GM12878 (cell line): ENCODE measurements around the gene LY6G6D. TPM values are rescaled to one million over a fixed set of nuclear protein-coding genes. Genes with fewer than 3 reads are reported as not detected.

ENCODE experiments used
- ATAC-seq: fragments of 200-7000 bp; cut with Tn5 transposase; 3 replicates; pipeline ENCODE4 v1.9.1; 2020; ENCODE audit warnings: mild to moderate bottlenecking, moderate library complexity
- BruUV-seq: library from RNA; stranded (reverse); fragments of 400-500 nt; replicated peaks from 2 replicates; lab custom pipeline; 2021; lab: Mats Ljungman, UMichigan
- CTCF ChIA-PET: fragments of 300-600 bp; sonication (Branson Sonifier 250); formaldehyde crosslinking; extraction: SDS; loops from one replicate; lab custom pipeline; 2021; ENCODE audit warnings: inconsistent platforms; lab: Yijun Ruan, JAX
- POLR2A ChIA-PET: fragments of 350-600 bp; formaldehyde crosslinking; extraction: SDS; loops from one replicate; lab custom pipeline; 2021; ENCODE audit warnings: inconsistent platforms; lab: Charles Lee
- RAD21 ChIA-PET: fragments of 300-600 bp; sonication (Branson Sonifier 250); formaldehyde crosslinking; loops from one replicate; lab custom pipeline; 2023; ENCODE audit warnings: antibody characterized with exemption; ENCODE audit not compliant: unreplicated experiment; lab: Charles Lee
- SMC1A ChIA-PET: fragments of 300-600 bp; sonication (Branson Sonifier 250); formaldehyde crosslinking; loops from one replicate; lab custom pipeline; 2023; ENCODE audit not compliant: unreplicated experiment, uncharacterized antibody; lab: Charles Lee
- DNase-seq: peaks from one replicate; pipeline ENCODE4 v3.0.0-alpha.2; 2011; ENCODE audit warnings: low read depth, low spot score
- FAIRE-seq: peaks from 3 replicates; lab custom pipeline; 2011; peaks lifted over from hg19 to GRCh38; lab: Jason Lieb, UNC
- H2AFZ ChIP-seq: 2 replicates; pipeline ENCODE4 v1.6.0; 2011; ENCODE audit warnings: low read depth, low read length, control low read depth; ENCODE audit not compliant: control insufficient read depth
- H3K27ac ChIP-seq: 2 replicates; pipeline ENCODE4 v1.5.1; 2011; ENCODE audit warnings: control low read depth; ENCODE audit not compliant: control insufficient read depth, insufficient read depth
- H3K27me3 ChIP-seq, 2 experiments: replicated peaks in 1 of 2; 2 replicates each; pipeline versions ENCODE4 v1.6.0 to v1.6.1; 2011; ENCODE audit warnings: low read length in 1 of 2; ENCODE audit not compliant: control insufficient read depth in 2 of 2, insufficient read depth in 2 of 2
- H3K36me3 ChIP-seq, 2 experiments: 2 replicates each; pipeline ENCODE4 v1.5.1; 2011; ENCODE audit warnings: low read length in 1 of 2; ENCODE audit not compliant: control insufficient read depth in 2 of 2, insufficient read depth in 2 of 2
- H3K4me1 ChIP-seq: 2 replicates; pipeline ENCODE4 v1.6.1; 2011; ENCODE audit warnings: mild to moderate bottlenecking, low read length, moderate library complexity, mixed read lengths; ENCODE audit not compliant: control insufficient read depth, insufficient read depth
- H3K4me2 ChIP-seq: 2 replicates; pipeline ENCODE4 v1.6.0; 2011; ENCODE audit warnings: control low read depth; ENCODE audit not compliant: control insufficient read depth, insufficient read depth
- H3K4me3 ChIP-seq: fragments of 200-600 bp; sonication (generic); 2 replicates; pipeline ENCODE4 v1.5.1; 2016
- H3K79me2 ChIP-seq: 2 replicates; pipeline ENCODE4 v1.6.0; 2011; ENCODE audit warnings: low read length; ENCODE audit not compliant: control insufficient read depth, insufficient read depth
- H3K9ac ChIP-seq: 2 replicates; pipeline ENCODE4 v1.8.0; 2011; ENCODE audit warnings: low read length, control low read depth, mixed read lengths; ENCODE audit not compliant: control insufficient read depth, insufficient read depth
- H3K9me3 ChIP-seq: replicated peaks from 3 replicates; pipeline ENCODE4 v1.5.1; 2011; ENCODE audit warnings: mild to moderate bottlenecking, low read length; ENCODE audit not compliant: control insufficient read depth, insufficient read depth
- H4K20me1 ChIP-seq: 2 replicates; pipeline ENCODE4 v1.6.0; 2011; ENCODE audit not compliant: control insufficient read depth, insufficient read depth
- CHD2 ChIP-seq: IDR thresholded peaks from 2 replicates; pipeline ENCODE4 v1.6.1; 2011; ENCODE audit warnings: low read depth, low read length, improper control_type of control experiment, borderline replicate concordance
- EED ChIP-seq: sonication (generic); IDR thresholded peaks from 2 replicates; pipeline ENCODE4 v1.6.1; 2016; ENCODE audit warnings: antibody characterized with exemption, low read depth
- FOXM1 ChIP-seq: IDR thresholded peaks from 2 replicates; pipeline ENCODE4 v1.6.1; 2012; ENCODE audit warnings: low read depth, mild to moderate bottlenecking, inconsistent platforms, low read length, moderate library complexity
- HDGF ChIP-seq: fragments of 450-650 bp; IDR thresholded peaks from 2 replicates; pipeline ENCODE4 v1.6.1; 2016; ENCODE audit warnings: antibody characterized with exemption
- MTA3 ChIP-seq: IDR thresholded peaks from 2 replicates; pipeline ENCODE4 v1.6.1; 2012; ENCODE audit warnings: low read length, inconsistent platforms, borderline replicate concordance
- MXI1 ChIP-seq: fragments of 150-350 bp; IDR thresholded peaks from 2 replicates; pipeline ENCODE4 v1.6.1; 2011; ENCODE audit warnings: low read depth, mild to moderate bottlenecking, inconsistent platforms, low read length, improper control_type of control experiment
- MYC ChIP-seq: IDR thresholded peaks from 2 replicates; pipeline ENCODE4 v1.6.1; 2011; ENCODE audit warnings: mild to moderate bottlenecking, low read length, moderate library complexity, inconsistent platforms; ENCODE audit not compliant: insufficient read depth, insufficient replicate concordance, insufficient read length, severe bottlenecking
- NFYA ChIP-seq: IDR thresholded peaks from 2 replicates; pipeline ENCODE4 v1.6.1; 2011; ENCODE audit warnings: low read depth, mild to moderate bottlenecking, low read length, improper control_type of control experiment, borderline replicate concordance
- NR2C1 ChIP-seq: fragments of 450-650 bp; IDR thresholded peaks from 2 replicates; pipeline ENCODE4 v1.6.1; 2017; ENCODE audit warnings: antibody characterized with exemption, mild to moderate bottlenecking, moderate library complexity
- NR2F1 ChIP-seq: fragments of 450-650 bp; conservative IDR thresholded peaks from 2 replicates; pipeline ENCODE4 v1.6.1; 2017; ENCODE audit warnings: mild to moderate bottlenecking
- PAX5 ChIP-seq: IDR thresholded peaks from 2 replicates; pipeline ENCODE4 v1.6.1; 2011; ENCODE audit warnings: low read depth, low read length, borderline replicate concordance
- RELA ChIP-seq: fragments of 450-650 bp; IDR thresholded peaks from 2 replicates; pipeline ENCODE4 v1.8.0; 2014; ENCODE audit warnings: borderline replicate concordance; ENCODE audit not compliant: partially characterized antibody
- SIN3A ChIP-seq: IDR thresholded peaks from 2 replicates; pipeline ENCODE4 v1.6.1; 2012; ENCODE audit warnings: low read depth, low read length, improper control_type of control experiment
- SMAD1 ChIP-seq: fragments of 450-650 bp; IDR thresholded peaks from 2 replicates; pipeline ENCODE4 v1.6.1; 2018; ENCODE audit warnings: mild to moderate bottlenecking, low read depth; ENCODE audit not compliant: partially characterized antibody
- SMC3 ChIP-seq: IDR thresholded peaks from 2 replicates; pipeline ENCODE4 v1.6.1; 2011; ENCODE audit warnings: low read length, improper control_type of control experiment, borderline replicate concordance
- SP1 ChIP-seq: IDR thresholded peaks from one replicate; pipeline ENCODE4 v1.6.1; 2011; ENCODE audit warnings: low read depth, low read length
- STAT1 ChIP-seq: fragments of 450-650 bp; conservative IDR thresholded peaks from 2 replicates; pipeline ENCODE4 v1.6.1; 2014; ENCODE audit warnings: antibody characterized with exemption, mild to moderate bottlenecking
- WGBS: methylation state at CpG from one replicate; pipeline ENCODE4 v1.1.6; 2016; ENCODE audit warnings: low lambda C conversion rate; ENCODE audit not compliant: insufficient replicate concordance, insufficient coverage; ENCODE audit errors: missing lambda C conversion rate; 5-methylcytosine and 5-hydroxymethylcytosine counted together
- in situ Hi-C: fragments of 300-500 bp; cut with MboI; formaldehyde crosslinking; loops from 9 replicates; pipeline ENCODE4 v1.14.3; 2018; ENCODE audit warnings: mixed read lengths
- intact Hi-C: fragments of 100-400 bp; cut with micrococcal nuclease; formaldehyde crosslinking; loops from one replicate; pipeline ENCODE4 v1.14.2; 2022; ENCODE audit not compliant: unreplicated experiment
- polyA plus RNA-seq, 11 experiments: library from polyadenylated mRNA; depleted of rRNA in 4 of 11; unstranded in 6 of 11; stranded (reverse) in 5 of 11; fragments of >200 nt; fragmentation: Nextera tagmentation in 4 of 11; fragmentation: Illumina TruSeq in 1 of 11; extraction: Ambion mirVana in 4 of 11; extraction: Trizol in 1 of 11; gene quantifications; 1 replicate in 1 of 11; 2 replicates in 10 of 11; pipeline versions ENCODE4 v1.2.1 to v1.2.3, GENCODE V29; 2011 to 2016; ENCODE audit warnings: inconsistent platforms in 2 of 11, missing spikeins in 2 of 11, low read depth in 1 of 11
- total RNA-seq, 4 experiments: library from RNA; depleted of rRNA in 3 of 4; stranded (reverse); fragments of >200 nt in 3 of 4; fragmentation: Illumina TruSeq in 1 of 4; extraction: Trizol in 1 of 4; gene quantifications; 2 replicates each; pipeline versions ENCODE4 v1.2.1 to v1.2.3, GENCODE V29; 2013 to 2021
- TF ChIP-seq, protein P1 (sequence below): fragments of 450-650 bp; formaldehyde crosslinking; IDR thresholded peaks from 2 replicates; pipeline ENCODE4 v1.5.0; 2022; ENCODE audit warnings: mild to moderate bottlenecking, missing genetic modification characterization
- TF ChIP-seq, protein P2 (sequence below): fragments of 450-650 bp; formaldehyde crosslinking; IDR thresholded peaks from 2 replicates; pipeline ENCODE4 v1.4.0; 2020; ENCODE audit warnings: mild to moderate bottlenecking, moderate library complexity

The LY6G6D gene
- total and polyA plus RNA-seq, 10 of the 15 experiments (the other 5 are each of a cell fraction or from before 2014, with no cell fraction given): not detected

DNA sequence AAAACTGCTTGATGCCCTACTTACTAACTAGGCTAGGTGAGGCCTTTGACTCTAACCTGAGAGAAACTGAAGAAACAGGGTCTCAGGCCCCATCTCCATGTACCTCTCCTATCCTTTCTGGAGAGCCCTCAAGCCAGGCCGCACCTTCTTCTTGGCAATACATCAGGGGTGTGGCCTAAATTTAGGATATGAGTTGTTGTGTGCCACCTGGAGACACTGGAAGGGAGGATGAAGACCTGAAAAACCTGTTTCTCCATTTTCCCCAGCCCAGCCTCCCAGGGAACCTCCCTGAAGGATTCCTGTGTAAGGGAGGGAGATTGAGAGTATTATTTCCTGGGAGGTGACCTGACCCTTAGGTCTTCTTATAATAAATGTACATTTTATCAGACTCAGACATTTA lies 3.1 kb downstream of the LY6G6D start:
- H2AFZ ChIP-seq: no peak overlapping the region
- DNase-seq (no peak), ATAC-seq (no peak), FAIRE-seq (no peak)
- H3K9me3 ChIP-seq: no peaks in the 10 kb centered on the region
- H3K79me2 ChIP-seq: no peaks in the 10 kb centered on the region
- H3K36me3 ChIP-seq: no peaks in the 10 kb centered on the region
- TF ChIP-seq, protein P1, sequence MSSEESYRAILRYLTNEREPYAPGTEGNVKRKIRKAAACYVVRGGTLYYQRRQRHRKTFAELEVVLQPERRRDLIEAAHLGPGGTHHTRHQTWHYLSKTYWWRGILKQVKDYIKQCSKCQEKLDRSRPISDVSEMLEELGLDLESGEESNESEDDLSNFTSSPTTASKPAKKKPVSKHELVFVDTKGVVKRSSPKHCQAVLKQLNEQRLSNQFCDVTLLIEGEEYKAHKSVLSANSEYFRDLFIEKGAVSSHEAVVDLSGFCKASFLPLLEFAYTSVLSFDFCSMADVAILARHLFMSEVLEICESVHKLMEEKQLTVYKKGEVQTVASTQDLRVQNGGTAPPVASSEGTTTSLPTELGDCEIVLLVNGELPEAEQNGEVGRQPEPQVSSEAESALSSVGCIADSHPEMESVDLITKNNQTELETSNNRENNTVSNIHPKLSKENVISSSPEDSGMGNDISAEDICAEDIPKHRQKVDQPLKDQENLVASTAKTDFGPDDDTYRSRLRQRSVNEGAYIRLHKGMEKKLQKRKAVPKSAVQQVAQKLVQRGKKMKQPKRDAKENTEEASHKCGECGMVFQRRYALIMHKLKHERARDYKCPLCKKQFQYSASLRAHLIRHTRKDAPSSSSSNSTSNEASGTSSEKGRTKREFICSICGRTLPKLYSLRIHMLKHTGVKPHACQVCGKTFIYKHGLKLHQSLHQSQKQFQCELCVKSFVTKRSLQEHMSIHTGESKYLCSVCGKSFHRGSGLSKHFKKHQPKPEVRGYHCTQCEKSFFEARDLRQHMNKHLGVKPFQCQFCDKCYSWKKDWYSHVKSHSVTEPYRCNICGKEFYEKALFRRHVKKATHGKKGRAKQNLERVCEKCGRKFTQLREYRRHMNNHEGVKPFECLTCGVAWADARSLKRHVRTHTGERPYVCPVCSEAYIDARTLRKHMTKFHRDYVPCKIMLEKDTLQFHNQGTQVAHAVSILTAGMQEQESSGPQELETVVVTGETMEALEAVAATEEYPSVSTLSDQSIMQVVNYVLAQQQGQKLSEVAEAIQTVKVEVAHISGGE (CRISPR knock-in tag): no peak
- TF ChIP-seq CHD2 (no peak), NR2F1 (no peak), SP1 (no peak), RELA (no peak), SIN3A (no peak), MYC (no peak), FOXM1 (no peak), SMC3 (no peak), NR2C1 (no peak), MXI1 (no peak), MTA3 (no peak), EED (no peak), SMAD1 (no peak), STAT1 (no peak), HDGF (no peak), NFYA (no peak), PAX5 (no peak)
- TF ChIP-seq, protein P2, sequence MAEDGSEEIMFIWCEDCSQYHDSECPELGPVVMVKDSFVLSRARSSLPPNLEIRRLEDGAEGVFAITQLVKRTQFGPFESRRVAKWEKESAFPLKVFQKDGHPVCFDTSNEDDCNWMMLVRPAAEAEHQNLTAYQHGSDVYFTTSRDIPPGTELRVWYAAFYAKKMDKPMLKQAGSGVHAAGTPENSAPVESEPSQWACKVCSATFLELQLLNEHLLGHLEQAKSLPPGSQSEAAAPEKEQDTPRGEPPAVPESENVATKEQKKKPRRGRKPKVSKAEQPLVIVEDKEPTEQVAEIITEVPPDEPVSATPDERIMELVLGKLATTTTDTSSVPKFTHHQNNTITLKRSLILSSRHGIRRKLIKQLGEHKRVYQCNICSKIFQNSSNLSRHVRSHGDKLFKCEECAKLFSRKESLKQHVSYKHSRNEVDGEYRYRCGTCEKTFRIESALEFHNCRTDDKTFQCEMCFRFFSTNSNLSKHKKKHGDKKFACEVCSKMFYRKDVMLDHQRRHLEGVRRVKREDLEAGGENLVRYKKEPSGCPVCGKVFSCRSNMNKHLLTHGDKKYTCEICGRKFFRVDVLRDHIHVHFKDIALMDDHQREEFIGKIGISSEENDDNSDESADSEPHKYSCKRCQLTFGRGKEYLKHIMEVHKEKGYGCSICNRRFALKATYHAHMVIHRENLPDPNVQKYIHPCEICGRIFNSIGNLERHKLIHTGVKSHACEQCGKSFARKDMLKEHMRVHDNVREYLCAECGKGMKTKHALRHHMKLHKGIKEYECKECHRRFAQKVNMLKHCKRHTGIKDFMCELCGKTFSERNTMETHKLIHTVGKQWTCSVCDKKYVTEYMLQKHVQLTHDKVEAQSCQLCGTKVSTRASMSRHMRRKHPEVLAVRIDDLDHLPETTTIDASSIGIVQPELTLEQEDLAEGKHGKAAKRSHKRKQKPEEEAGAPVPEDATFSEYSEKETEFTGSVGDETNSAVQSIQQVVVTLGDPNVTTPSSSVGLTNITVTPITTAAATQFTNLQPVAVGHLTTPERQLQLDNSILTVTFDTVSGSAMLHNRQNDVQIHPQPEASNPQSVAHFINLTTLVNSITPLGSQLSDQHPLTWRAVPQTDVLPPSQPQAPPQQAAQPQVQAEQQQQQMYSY: no peak
- no peak overlapping the region for H3K27ac ChIP-seq
- H3K4me1 ChIP-seq: no peaks in the 10 kb centered on the region
- no peak overlapping the region for H3K9ac ChIP-seq
- CTCF ChIA-PET: no interaction called here
- no TSS peak for BruUV-seq
- no peak overlapping the region for H3K4me3 ChIP-seq
- peaks cover 0 to 2% of the 10 kb centered on the region in 2 experiments; a peak in 2 of 4 replicates for H3K27me3 ChIP-seq
- no peak overlapping the region for H3K4me2 ChIP-seq
- RAD21 ChIA-PET: no interaction called here
- in situ Hi-C loops: no loop called here
- intact Hi-C loops: no loop called here
- 80% methylated on average over 1 of the region's 1 CpG for WGBS
- SMC1A ChIA-PET: interaction anchor here (1.0 kb wide), 1 partner anchor 51 kb away, joined by 3 read pairs; no protein-coding TSS in a partner anchor
- no peaks in the 10 kb centered on the region for H4K20me1 ChIP-seq
- POLR2A ChIA-PET: interaction anchor here (0.8 kb wide), 1 partner anchor 88 kb away, joined by 3 read pairs; the partner anchor contains the start of gene LSM2
